ENCODE results near the gene MAP3K13.

MAP3K13 gene

GRCh38 chr3:185528532-185528931 lies 165.6 kb downstream of the MAP3K13 start:
- TF ChIP-seq CTCF (IDR thresholded peaks at IDR 0.05; ENCODE audit: low read depth, low read length) = no peak
- no peak overlapping the region for H3K4me3 ChIP-seq (replicated peaks in 1 of 2; ENCODE audit: low read depth in 2 of 2, low read length in 2 of 2)
- no peak for DNase-seq (ENCODE audit: low read depth in 2 of 2)

- no peak overlapping the region for H3K4me3 ChIP-seq (replicated peaks in 1 of 2; ENCODE audit: low read depth in 2 of 2, low read length in 2 of 2)
- no peak for TF ChIP-seq CTCF (IDR thresholded peaks at IDR 0.05; ENCODE audit: low read depth, low read length)
- DNase-seq (ENCODE audit: low read depth in 2 of 2) = no peak
These were observed 167.9 kb downstream of the MAP3K13 start for GRCh38 chr3:185530856-185531255.

GRCh38 chr3:185532901-185533300 lies 170.0 kb downstream of the MAP3K13 start:
- no peak overlapping the region for H3K4me3 ChIP-seq (replicated peaks in 1 of 2; ENCODE audit: low read depth in 2 of 2, low read length in 2 of 2)
- no peak for TF ChIP-seq CTCF (IDR thresholded peaks at IDR 0.05; ENCODE audit: low read depth, low read length)
- no peak for DNase-seq (ENCODE audit: low read depth in 2 of 2)

- no peak overlapping the region for H3K4me3 ChIP-seq (replicated peaks in 1 of 2; ENCODE audit: low read depth in 2 of 2, low read length in 2 of 2)
- no peak for TF ChIP-seq CTCF (IDR thresholded peaks at IDR 0.05; ENCODE audit: low read depth, low read length)
- peak in 1 of 2 donors; percentile 50 for DNase-seq (ENCODE audit: low read depth in 2 of 2)
These were observed 171.6 kb downstream of the MAP3K13 start for GRCh38 chr3:185534511-185534910.

GRCh38 chr3:185537369-185537970 lies 174.5 kb downstream of the MAP3K13 start:
- no peak for TF ChIP-seq CTCF (IDR thresholded peaks at IDR 0.05; ENCODE audit: low read depth, low read length)

More at GRCh38 chr3:185537369-185537970, 174.5 kb downstream of the MAP3K13 start:
- H3K4me3 ChIP-seq (replicated peaks in 1 of 2; ENCODE audit: low read depth in 2 of 2, low read length in 2 of 2) = no peak overlapping the region
- DNase-seq (ENCODE audit: low read depth in 2 of 2) = peak; percentile 94 to 98
